Neural cell (in vitro differentiated cells): ENCODE data around the gene ERCC2. TPM values are rescaled to one million over a fixed set of nuclear protein-coding genes. Genes with fewer than 3 reads are reported as not detected.

Experiments used
- H2AFZ ChIP-seq: fragments of 200-600, 300-800 bp; sonication (generic), shearing (Covaris generic); 2 replicates; pipeline ENCODE4 v1.6.0; 2014; ENCODE audit warnings: low read depth, mild to moderate bottlenecking, antibody characterized with exemption, low read length, moderate library complexity
- H3F3A ChIP-seq: fragments of 200-600 bp; shearing (Covaris generic); 2 replicates; pipeline ENCODE4 v1.6.1; 2016; ENCODE audit warnings: mild to moderate bottlenecking, moderate library complexity, mixed read lengths, antibody characterized with exemption, low read length; ENCODE audit not compliant: insufficient read depth, poor library complexity, severe bottlenecking
- H3K27ac ChIP-seq: fragments of 200-600, 300-800 bp; sonication (generic), shearing (Covaris generic); 2 replicates; pipeline ENCODE4 v1.5.1; 2014; ENCODE audit warnings: mild to moderate bottlenecking, low read length, moderate library complexity
- H3K27me3 ChIP-seq: fragments of 300-800, 200-600 bp; sonication (generic), shearing (Covaris generic); 2 replicates; pipeline ENCODE4 v1.6.0; 2014; ENCODE audit warnings: mild to moderate bottlenecking, low read depth, low read length, moderate library complexity; ENCODE audit not compliant: insufficient read depth
- H3K36me3 ChIP-seq: fragments of 300-800, 200-600 bp; sonication (generic), shearing (Covaris generic); 2 replicates; pipeline ENCODE4 v1.5.1; 2014; ENCODE audit warnings: mild to moderate bottlenecking, antibody characterized with exemption, low read length, moderate library complexity; ENCODE audit not compliant: insufficient read depth
- H3K4me2 ChIP-seq: fragments of 300-800, 200-600 bp; sonication (generic), shearing (Covaris generic); 2 replicates; pipeline ENCODE4 v1.6.0; 2014; ENCODE audit warnings: mild to moderate bottlenecking, low read length
- H3K4me3 ChIP-seq: fragments of 300-800, 200-600 bp; sonication (generic), shearing (Covaris generic); 2 replicates; pipeline ENCODE4 v1.5.1; 2014; ENCODE audit warnings: mild to moderate bottlenecking, low read length, moderate library complexity
- H3K79me2 ChIP-seq: fragments of 200-600 bp; shearing (Covaris generic); replicated peaks from 2 replicates; pipeline ENCODE4 v1.6.0; 2014; ENCODE audit warnings: mild to moderate bottlenecking, low read length, moderate library complexity; ENCODE audit not compliant: insufficient read depth
- H3K9ac ChIP-seq: fragments of 300-800, 200-600 bp; sonication (generic), shearing (Covaris generic); 2 replicates; pipeline ENCODE4 v1.6.1; 2016; ENCODE audit warnings: mild to moderate bottlenecking, low read length, mixed read lengths
- H3K9me2 ChIP-seq: fragments of 200-600 bp; shearing (Covaris generic); 2 replicates; pipeline ENCODE4 v1.6.1; 2016; ENCODE audit warnings: mild to moderate bottlenecking, low read length, mixed read lengths; ENCODE audit not compliant: insufficient read depth
- H3K9me3 ChIP-seq: fragments of 200-600, 300-800 bp; sonication (generic), shearing (Covaris generic); 2 replicates; pipeline ENCODE4 v1.6.1; 2016; ENCODE audit warnings: mild to moderate bottlenecking, mixed run types, low read length, moderate library complexity, mixed read lengths
- H4K20me1 ChIP-seq: fragments of 200-600 bp; shearing (Covaris generic); 2 replicates; pipeline ENCODE4 v1.6.1; 2016; ENCODE audit warnings: mild to moderate bottlenecking, mixed run types; ENCODE audit not compliant: insufficient read depth
- EP300 ChIP-seq: fragments of 450-650 bp; conservative IDR thresholded peaks from 2 replicates; pipeline ENCODE4 v1.6.1; 2014; ENCODE audit warnings: antibody characterized with exemption, mild to moderate bottlenecking, moderate library complexity; ENCODE audit not compliant: poor library complexity, severe bottlenecking
- EZH2 ChIP-seq: fragments of 200-600, 300-800 bp; shearing (Covaris generic), sonication (generic); IDR thresholded peaks from 2 replicates; pipeline ENCODE4 v1.6.1; 2014; ENCODE audit warnings: antibody characterized with exemption, low read length, borderline replicate concordance, mild to moderate bottlenecking; ENCODE audit not compliant: insufficient read depth, poor library complexity, severe bottlenecking
- MXI1 ChIP-seq: fragments of 450-650 bp; conservative IDR thresholded peaks from 2 replicates; pipeline ENCODE4 v1.6.1; 2014; ENCODE audit warnings: antibody characterized with exemption, mild to moderate bottlenecking; ENCODE audit not compliant: poor library complexity, severe bottlenecking
- POLR2AphosphoS5 ChIP-seq: IDR thresholded peaks from 2 replicates; pipeline ENCODE4 v1.6.1; 2012
- RAD21 ChIP-seq: fragments of 450-650 bp; conservative IDR thresholded peaks from 2 replicates; pipeline ENCODE4 v1.6.1; 2014; ENCODE audit warnings: antibody characterized with exemption, mild to moderate bottlenecking, moderate library complexity
- SMC3 ChIP-seq: fragments of 450-650 bp; conservative IDR thresholded peaks from 2 replicates; pipeline ENCODE4 v1.6.1; 2014; ENCODE audit warnings: antibody characterized with exemption, mild to moderate bottlenecking, moderate library complexity; ENCODE audit not compliant: poor library complexity
- TAF1 ChIP-seq: IDR thresholded peaks from 2 replicates; pipeline ENCODE4 v1.6.1; 2012; ENCODE audit warnings: low read depth
- polyA plus RNA-seq: library from polyadenylated mRNA; depleted of rRNA; stranded (reverse); fragments of >200 nt; gene quantifications from 2 replicates; pipeline ENCODE4 v1.2.3, GENCODE V29; 2014
- TF ChIP-seq, protein P1 (sequence below): fragments of 450-650 bp; IDR thresholded peaks from 2 replicates; pipeline ENCODE4 v1.5.1; 2014; ENCODE audit warnings: antibody characterized with exemption, mild to moderate bottlenecking, moderate library complexity; ENCODE audit not compliant: poor library complexity, severe bottlenecking
- TF ChIP-seq, protein P2 (sequence below): IDR thresholded peaks from 2 replicates; pipeline ENCODE4 v1.6.1; 2012; ENCODE audit warnings: borderline replicate concordance

Gene ERCC2
- polyA plus RNA-seq, 1 donor from 2014 or later = 28.8 TPM

DNA sequence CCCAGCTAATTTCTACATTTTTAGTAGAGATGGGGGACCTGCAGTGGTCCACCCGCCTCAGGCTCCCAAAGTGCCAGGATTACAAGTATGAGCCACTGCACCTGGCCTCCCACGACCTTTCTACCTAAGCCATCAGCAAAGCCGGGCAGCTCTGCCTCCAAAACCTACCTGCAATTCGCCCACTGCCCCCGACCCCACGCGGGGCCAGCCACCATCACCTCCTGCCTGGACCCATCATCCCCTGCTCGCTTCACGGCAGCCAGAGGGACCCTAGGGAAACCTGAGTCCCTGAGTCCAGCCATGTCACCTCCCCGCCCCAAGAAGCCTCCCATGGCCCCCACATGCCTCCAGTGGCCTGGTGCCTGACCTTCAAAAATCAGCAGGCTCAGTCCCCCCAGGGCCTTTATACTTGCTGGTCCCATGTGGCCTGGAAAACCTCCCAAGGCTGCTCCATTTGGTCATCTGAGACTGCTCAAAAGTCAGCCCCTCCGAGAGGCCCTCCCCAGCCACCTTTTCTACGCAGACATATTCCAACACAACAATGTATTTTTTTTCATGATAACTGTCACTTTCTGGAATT lies 12.1 kb downstream of the ERCC2 start:
- H3K4me2 ChIP-seq = no peak overlapping the region
- TF ChIP-seq RAD21 = no peak
- TF ChIP-seq EZH2 = no peak
- no peak overlapping the region for H3K27ac ChIP-seq
- no peaks in the 10 kb centered on the region for H4K20me1 ChIP-seq
- H3K4me3 ChIP-seq = no peak overlapping the region
- no peaks in the 10 kb centered on the region for H3F3A ChIP-seq
- H3K9me3 ChIP-seq = no peaks in the 10 kb centered on the region
- H3K36me3 ChIP-seq = no peaks in the 10 kb centered on the region
- H2AFZ ChIP-seq = no peak overlapping the region
- no peaks in the 10 kb centered on the region for H3K79me2 ChIP-seq
- no peaks in the 10 kb centered on the region for H3K9me2 ChIP-seq
- no peaks in the 10 kb centered on the region for H3K27me3 ChIP-seq
- no peak overlapping the region for H3K9ac ChIP-seq

GRCh38 chr19:45357445-45357783 lies 13.0 kb downstream of the ERCC2 start:
- no peak overlapping the region for H3K9ac ChIP-seq
- H3K9me3 ChIP-seq = no peaks in the 10 kb centered on the region
- no peak overlapping the region for H2AFZ ChIP-seq
- H3K4me3 ChIP-seq = no peak overlapping the region
- no peak for TF ChIP-seq EZH2
- no peak for TF ChIP-seq RAD21
- no peak for TF ChIP-seq TAF1
- TF ChIP-seq, protein P1, sequence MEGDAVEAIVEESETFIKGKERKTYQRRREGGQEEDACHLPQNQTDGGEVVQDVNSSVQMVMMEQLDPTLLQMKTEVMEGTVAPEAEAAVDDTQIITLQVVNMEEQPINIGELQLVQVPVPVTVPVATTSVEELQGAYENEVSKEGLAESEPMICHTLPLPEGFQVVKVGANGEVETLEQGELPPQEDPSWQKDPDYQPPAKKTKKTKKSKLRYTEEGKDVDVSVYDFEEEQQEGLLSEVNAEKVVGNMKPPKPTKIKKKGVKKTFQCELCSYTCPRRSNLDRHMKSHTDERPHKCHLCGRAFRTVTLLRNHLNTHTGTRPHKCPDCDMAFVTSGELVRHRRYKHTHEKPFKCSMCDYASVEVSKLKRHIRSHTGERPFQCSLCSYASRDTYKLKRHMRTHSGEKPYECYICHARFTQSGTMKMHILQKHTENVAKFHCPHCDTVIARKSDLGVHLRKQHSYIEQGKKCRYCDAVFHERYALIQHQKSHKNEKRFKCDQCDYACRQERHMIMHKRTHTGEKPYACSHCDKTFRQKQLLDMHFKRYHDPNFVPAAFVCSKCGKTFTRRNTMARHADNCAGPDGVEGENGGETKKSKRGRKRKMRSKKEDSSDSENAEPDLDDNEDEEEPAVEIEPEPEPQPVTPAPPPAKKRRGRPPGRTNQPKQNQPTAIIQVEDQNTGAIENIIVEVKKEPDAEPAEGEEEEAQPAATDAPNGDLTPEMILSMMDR = no peak
- no peak for TF ChIP-seq MXI1
- TF ChIP-seq SMC3 = no peak
- H3K79me2 ChIP-seq = no peaks in the 10 kb centered on the region
- H3K4me2 ChIP-seq = no peak overlapping the region
- H3F3A ChIP-seq = no peaks in the 10 kb centered on the region
- no peaks in the 10 kb centered on the region for H3K9me2 ChIP-seq
- no peaks in the 10 kb centered on the region for H3K27me3 ChIP-seq
- no peak overlapping the region for H3K27ac ChIP-seq
- no peaks in the 10 kb centered on the region for H4K20me1 ChIP-seq
- H3K36me3 ChIP-seq = no peaks in the 10 kb centered on the region

- Histone ChIP-seq H3F3A (no peaks in the 10 kb centered on the region), H3K36me3 (no peaks in the 10 kb centered on the region), H4K20me1 (no peaks in the 10 kb centered on the region), H3K9me2 (no peaks in the 10 kb centered on the region), H3K79me2 (no peaks in the 10 kb centered on the region), H3K27me3 (no peaks in the 10 kb centered on the region), H3K9me3 (no peaks in the 10 kb centered on the region), H3K9ac (no peak overlapping the region), H3K27ac (no peak overlapping the region), H3K4me2 (no peak overlapping the region), H3K4me3 (no peak overlapping the region), H2AFZ (no peak overlapping the region)
- TF ChIP-seq EP300 = no peak
- no peak for TF ChIP-seq EZH2
- no peak for TF ChIP-seq POLR2AphosphoS5
- TF ChIP-seq, protein P2, sequence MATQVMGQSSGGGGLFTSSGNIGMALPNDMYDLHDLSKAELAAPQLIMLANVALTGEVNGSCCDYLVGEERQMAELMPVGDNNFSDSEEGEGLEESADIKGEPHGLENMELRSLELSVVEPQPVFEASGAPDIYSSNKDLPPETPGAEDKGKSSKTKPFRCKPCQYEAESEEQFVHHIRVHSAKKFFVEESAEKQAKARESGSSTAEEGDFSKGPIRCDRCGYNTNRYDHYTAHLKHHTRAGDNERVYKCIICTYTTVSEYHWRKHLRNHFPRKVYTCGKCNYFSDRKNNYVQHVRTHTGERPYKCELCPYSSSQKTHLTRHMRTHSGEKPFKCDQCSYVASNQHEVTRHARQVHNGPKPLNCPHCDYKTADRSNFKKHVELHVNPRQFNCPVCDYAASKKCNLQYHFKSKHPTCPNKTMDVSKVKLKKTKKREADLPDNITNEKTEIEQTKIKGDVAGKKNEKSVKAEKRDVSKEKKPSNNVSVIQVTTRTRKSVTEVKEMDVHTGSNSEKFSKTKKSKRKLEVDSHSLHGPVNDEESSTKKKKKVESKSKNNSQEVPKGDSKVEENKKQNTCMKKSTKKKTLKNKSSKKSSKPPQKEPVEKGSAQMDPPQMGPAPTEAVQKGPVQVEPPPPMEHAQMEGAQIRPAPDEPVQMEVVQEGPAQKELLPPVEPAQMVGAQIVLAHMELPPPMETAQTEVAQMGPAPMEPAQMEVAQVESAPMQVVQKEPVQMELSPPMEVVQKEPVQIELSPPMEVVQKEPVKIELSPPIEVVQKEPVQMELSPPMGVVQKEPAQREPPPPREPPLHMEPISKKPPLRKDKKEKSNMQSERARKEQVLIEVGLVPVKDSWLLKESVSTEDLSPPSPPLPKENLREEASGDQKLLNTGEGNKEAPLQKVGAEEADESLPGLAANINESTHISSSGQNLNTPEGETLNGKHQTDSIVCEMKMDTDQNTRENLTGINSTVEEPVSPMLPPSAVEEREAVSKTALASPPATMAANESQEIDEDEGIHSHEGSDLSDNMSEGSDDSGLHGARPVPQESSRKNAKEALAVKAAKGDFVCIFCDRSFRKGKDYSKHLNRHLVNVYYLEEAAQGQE = no peak
- no peak for TF ChIP-seq RAD21
- TF ChIP-seq TAF1 = no peak
Measured at GRCh38 chr19:45356760-45357444, 13.5 kb downstream of the ERCC2 start.
